ENCODE measurements around the gene UBAP2.
"Not testable (repeated sequence)": the region's sequence is repeated elsewhere in the genome, so short reads cannot be mapped to it uniquely, and the experiment has no call there.

The UBAP2 gene

GRCh38 chr9:33993104-33993503 is 55.6 kb downstream of the UBAP2 start:
- in situ Hi-C loops (cut with HindIII; ENCODE audit: low pct_unique_long_range_greater_than_20kb, low sequenced_read_pairs), result no loop called here
- TF ChIP-seq JUND (IDR thresholded peaks at IDR 0.05; ENCODE audit: low read depth), result no peak
- no peak for DNase-seq (ENCODE audit: low read depth in 1 of 2, low spot score in 1 of 2)

DNA sequence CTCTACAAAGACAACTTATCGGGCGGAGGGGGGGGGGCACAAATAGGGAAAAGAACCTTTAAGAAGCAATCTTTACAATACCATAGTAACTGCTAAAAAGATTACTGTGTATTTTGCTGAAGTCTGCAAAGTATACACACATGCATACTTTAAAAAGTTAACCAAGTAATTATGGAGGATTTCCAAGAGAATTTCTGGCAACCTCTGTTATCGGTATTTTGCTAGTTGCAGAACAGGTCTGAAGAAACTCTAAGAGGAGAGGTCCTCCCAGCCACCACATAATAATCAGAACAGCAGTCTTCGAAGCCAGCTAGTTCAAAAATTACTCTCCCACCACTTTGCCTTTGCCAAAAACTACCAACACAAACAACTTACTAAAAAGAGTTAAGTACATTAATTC is 56.1 kb downstream of the UBAP2 start:
- in situ Hi-C loops (cut with HindIII; ENCODE audit: low pct_unique_long_range_greater_than_20kb, low sequenced_read_pairs), result no loop called here
- TF ChIP-seq JUND (IDR thresholded peaks at IDR 0.05; ENCODE audit: low read depth), result no peak
- DNase-seq (ENCODE audit: low read depth in 1 of 2, low spot score in 1 of 2), result no peak

GRCh38 chr9:33988219-33988890 is 60.3 kb downstream of the UBAP2 start:
- no peak for TF ChIP-seq JUND (IDR thresholded peaks at IDR 0.05; ENCODE audit: low read depth)
- in situ Hi-C loops (cut with HindIII; ENCODE audit: low pct_unique_long_range_greater_than_20kb, low sequenced_read_pairs), result no loop called here
- no peak for DNase-seq (ENCODE audit: low read depth in 1 of 2, low spot score in 1 of 2)

DNA sequence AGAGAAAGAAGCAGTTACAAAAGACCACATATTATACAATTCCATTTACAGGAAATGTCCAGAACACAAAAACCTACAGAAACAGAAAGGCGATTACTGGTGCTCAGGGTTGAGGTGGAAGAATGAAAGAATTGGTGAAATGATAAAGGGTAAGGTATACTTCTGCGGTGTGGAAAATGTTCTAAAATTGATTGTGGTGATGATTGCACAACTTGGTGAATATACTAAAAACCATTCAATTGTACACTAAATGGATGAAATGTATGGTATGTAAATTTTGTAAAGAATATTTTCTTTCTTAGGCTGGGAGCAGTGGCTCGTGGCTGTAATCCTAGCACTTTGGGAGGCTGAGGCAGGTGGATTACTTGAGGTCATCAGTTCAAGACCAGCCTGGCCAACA is 72.3 kb downstream of the UBAP2 start:
- TF ChIP-seq JUND (IDR thresholded peaks at IDR 0.05; ENCODE audit: low read depth), result no peak
- in situ Hi-C loops (cut with HindIII; ENCODE audit: low pct_unique_long_range_greater_than_20kb, low sequenced_read_pairs), result no loop called here
- DNase-seq (ENCODE audit: low read depth in 1 of 2, low spot score in 1 of 2), result no peak

DNA sequence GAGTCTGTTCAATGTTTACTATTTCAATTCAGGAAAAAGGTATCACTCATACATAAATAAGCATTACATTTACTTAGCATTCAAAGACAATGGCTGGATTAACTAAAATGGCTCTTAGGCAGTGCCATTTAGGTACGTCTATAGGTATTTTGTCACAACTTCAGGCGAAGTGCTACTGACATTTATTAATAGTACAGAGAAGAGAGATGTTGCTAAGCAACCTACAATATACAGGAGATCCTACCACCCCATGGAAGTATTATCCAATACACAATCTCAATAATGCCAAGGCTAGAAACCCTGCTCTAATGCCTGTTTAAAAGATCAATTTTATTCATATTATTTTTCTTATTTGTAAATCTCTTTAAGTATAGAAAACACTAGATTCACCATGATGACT is 76.0 kb downstream of the UBAP2 start:
- DNase-seq (ENCODE audit: low read depth in 1 of 2, low spot score in 1 of 2), result no peak
- in situ Hi-C loops (cut with HindIII; ENCODE audit: low pct_unique_long_range_greater_than_20kb, low sequenced_read_pairs), result no loop called here
- no peak for TF ChIP-seq JUND (IDR thresholded peaks at IDR 0.05; ENCODE audit: low read depth)

DNA sequence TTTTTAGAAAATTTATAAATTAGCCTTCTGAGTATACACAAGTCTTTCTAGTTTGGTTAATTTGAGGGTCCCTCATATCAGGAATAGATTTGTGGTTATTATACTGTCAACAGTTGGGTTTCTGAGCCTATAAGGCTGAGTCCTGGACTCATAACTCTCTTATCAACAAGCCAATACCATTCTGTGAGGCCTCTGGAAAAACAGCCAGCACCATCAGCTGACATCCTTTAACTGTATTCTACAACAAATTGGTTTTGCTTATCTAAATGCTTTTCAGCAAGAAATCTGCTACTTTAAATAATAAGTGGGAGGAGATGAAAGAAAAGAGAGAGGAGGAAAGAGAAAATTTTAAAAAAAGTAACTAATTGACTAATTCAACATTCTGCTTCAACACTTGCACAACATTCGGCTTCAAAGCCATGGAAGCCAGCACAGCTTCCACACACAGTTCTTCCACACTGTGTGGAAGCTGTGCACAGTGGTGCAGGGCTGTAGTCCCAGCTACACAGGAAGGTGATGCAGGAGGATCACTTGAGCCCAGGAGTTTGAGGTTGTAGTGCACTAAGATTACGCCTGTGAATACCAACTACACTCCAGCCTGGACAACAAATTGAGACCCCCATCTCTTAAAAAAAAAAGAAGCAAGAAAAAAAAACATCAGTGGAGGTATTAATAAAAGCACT is 84.5 kb downstream of the UBAP2 start:
- TF ChIP-seq JUND (IDR thresholded peaks at IDR 0.05; ENCODE audit: low read depth), result no peak
- DNase-seq (ENCODE audit: low read depth in 1 of 2, low spot score in 1 of 2), result no peak
- in situ Hi-C loops (cut with HindIII; ENCODE audit: low pct_unique_long_range_greater_than_20kb, low sequenced_read_pairs), result no loop called here

- DNase-seq (ENCODE audit: low read depth in 1 of 2, low spot score in 1 of 2); in situ Hi-C loops (cut with HindIII; ENCODE audit: low pct_unique_long_range_greater_than_20kb, low sequenced_read_pairs): not testable (repeated sequence)
Observed at GRCh38 chr9:33962468-33962867, 86.2 kb downstream of the UBAP2 start.

DNA sequence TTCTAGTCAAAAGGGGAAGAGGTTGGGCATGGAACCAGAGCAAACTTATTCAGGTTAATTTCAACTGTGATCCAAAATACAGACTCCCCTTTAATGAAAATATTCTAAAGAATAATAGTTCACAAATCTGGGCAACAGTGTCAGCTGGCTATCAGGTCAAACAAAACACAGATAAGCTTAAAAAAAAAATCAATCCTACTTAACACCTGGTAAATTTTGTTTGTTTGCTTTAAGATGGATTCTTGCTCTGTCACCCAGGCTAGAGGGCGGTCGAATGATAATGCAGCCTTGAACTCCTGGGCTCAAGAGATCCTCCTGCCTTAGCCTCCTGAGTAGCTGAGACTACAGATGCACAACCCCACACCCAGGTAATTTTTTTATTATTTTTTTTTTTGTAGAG is 89.0 kb downstream of the UBAP2 start:
- in situ Hi-C loops (cut with HindIII; ENCODE audit: low pct_unique_long_range_greater_than_20kb, low sequenced_read_pairs), result no loop called here
- no peak for TF ChIP-seq JUND (IDR thresholded peaks at IDR 0.05; ENCODE audit: low read depth)
- no peak for DNase-seq (ENCODE audit: low read depth in 1 of 2, low spot score in 1 of 2)

DNA sequence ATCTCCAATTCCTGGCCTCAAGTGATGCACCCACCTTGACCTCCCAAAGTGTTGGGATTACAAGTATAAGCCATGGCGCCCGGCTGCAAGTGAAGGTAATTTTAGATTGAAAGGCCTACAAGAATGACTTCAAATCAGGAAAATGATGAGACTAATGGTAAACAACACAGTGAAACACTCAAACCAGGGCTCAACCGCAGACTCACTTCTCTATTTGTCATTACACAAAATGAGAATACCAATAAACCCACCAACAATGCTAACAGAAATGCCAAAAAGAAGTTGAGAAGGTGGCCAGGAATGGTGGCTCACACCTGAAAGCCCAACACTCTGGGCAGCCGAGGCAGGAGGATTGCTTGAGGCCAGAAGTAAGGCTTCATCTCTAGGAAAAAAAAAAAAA is 92.1 kb downstream of the UBAP2 start:
- in situ Hi-C loops (cut with HindIII; ENCODE audit: low pct_unique_long_range_greater_than_20kb, low sequenced_read_pairs), result no loop called here
- TF ChIP-seq JUND (IDR thresholded peaks at IDR 0.05; ENCODE audit: low read depth), result no peak

GRCh38 chr9:33952066-33952465 is 96.6 kb downstream of the UBAP2 start:
- in situ Hi-C loops (cut with HindIII; ENCODE audit: low pct_unique_long_range_greater_than_20kb, low sequenced_read_pairs), result no loop called here
- no peak for TF ChIP-seq JUND (IDR thresholded peaks at IDR 0.05; ENCODE audit: low read depth)
- no peak for DNase-seq (ENCODE audit: low read depth in 1 of 2, low spot score in 1 of 2)

More for the DNA sequence above, 92.1 kb downstream of the UBAP2 start:
- DNase-seq (ENCODE audit: low read depth in 1 of 2, low spot score in 1 of 2), result no peak

DNA sequence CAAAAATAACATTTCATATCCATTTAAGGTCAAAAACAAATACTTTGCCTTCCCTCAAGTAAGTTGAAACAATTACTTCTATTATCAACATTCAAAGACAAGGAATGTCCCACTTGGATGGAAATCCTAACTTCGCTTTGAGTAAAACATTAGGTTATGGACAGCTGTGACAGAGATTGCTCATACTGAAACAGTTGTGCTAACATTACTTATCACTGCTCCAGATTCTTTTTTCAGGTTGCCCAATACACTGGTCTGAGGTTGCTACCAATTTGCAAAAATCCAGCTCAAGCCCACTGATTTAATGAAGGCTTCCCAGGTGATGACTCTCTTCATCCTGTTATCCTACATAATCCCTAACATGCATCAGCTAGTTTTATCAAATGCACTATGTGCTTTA is 98.3 kb downstream of the UBAP2 start:
- in situ Hi-C loops (cut with HindIII; ENCODE audit: low pct_unique_long_range_greater_than_20kb, low sequenced_read_pairs), result no loop called here
- TF ChIP-seq JUND (IDR thresholded peaks at IDR 0.05; ENCODE audit: low read depth), result no peak
- DNase-seq (ENCODE audit: low read depth in 1 of 2, low spot score in 1 of 2), result no peak

DNA sequence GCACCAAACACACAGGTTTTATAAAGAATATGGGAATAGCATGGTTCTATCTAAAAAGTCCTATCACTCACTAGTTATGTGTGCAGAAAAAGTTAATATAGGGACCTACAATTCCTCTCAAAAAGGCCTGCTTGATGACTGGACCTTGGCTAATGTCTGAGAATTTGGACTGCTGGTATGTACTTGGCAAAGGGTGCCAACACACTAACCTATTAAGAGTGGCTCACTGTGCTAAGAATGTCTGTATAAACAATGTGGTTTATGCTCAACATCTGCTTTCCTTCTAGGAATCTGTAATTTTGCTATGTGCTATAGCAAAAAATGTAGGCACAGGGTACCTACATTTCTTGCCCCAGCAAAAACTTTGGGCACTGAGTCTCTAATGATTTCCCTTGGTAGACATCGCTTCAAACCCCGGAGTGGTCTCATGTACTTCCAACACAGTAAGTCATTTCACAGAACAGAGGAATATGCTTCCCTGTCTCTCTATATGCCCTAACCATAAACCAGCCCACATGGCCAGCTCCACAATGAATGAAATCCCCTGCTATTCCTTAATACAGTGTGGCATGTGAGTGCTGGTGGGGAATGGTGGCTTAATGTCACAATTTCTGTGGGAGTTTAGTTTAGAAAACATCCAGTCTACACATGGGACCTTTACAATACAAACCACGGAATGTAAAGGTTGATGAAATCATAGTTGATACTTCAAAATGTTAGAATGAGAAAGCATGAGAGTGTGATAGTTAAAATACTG is 101.7 kb downstream of the UBAP2 start:
- in situ Hi-C loops (cut with HindIII; ENCODE audit: low pct_unique_long_range_greater_than_20kb, low sequenced_read_pairs), result no loop called here
- peak in 1 of 2 experiments; percentile 39 for DNase-seq (ENCODE audit: low read depth in 1 of 2, low spot score in 1 of 2)
- no peak for TF ChIP-seq JUND (IDR thresholded peaks at IDR 0.05; ENCODE audit: low read depth)

- TF ChIP-seq JUND (IDR thresholded peaks at IDR 0.05; ENCODE audit: low read depth), result no peak
- DNase-seq (ENCODE audit: low read depth in 1 of 2, low spot score in 1 of 2), result no peak
- in situ Hi-C loops (cut with HindIII; ENCODE audit: low pct_unique_long_range_greater_than_20kb, low sequenced_read_pairs), result no loop called here
Observed at GRCh38 chr9:33943389-33943788, 105.3 kb downstream of the UBAP2 start.
